ENCODE results near the gene TENM3.

The TENM3 gene

DNA sequence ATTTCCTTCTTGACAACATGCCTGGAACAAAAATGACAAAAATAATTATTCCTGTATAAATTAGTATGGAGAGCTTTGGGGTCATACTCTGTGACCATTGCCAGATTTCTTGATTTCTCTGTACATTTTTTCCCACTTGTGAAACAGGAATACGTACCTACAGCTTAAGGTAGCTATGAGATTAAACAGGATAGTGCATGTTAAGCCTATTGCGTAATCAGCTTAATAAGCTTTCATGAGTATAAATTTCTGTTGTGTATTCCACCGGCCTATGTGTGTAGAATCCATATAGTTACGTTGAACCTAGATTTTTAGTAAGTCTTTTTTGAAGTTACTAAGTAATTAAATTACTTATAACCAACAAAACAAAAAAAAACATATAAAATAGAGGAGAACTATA lies 339.0 kb downstream of the TENM3 start:
- no peak for DNase-seq

DNA sequence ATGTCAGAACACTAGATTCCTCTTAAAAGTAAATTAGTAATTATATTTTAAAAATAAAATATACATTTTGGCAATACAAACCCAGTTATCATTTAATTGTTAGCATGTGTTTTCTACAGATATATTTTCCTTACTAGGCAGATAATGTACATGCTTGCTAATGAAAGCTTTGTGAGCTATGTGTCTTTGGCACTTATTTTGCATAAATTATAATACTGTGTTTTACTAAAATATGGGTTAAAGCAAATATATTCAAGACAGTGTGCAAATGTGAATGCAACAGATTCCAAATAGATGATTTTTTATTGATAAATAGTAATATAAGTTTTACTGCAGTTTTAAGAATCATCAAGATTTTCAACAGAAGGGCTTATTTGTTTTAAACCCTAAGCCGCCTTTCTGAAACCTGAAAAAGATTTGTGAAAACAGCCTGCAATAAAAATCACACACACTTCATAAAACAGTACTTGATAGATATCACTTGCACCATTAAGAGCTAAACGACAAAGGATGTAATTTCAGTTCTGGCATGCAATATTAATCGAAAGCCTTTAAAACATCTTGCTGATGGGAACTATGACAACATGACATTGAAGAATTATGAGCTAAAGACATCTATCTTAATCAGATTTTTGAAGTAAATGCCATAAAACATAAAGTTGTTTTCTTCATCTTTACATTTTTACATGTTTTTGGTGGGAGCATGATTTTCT lies 340.7 kb downstream of the TENM3 start:
- DNase-seq: no peak

DNA sequence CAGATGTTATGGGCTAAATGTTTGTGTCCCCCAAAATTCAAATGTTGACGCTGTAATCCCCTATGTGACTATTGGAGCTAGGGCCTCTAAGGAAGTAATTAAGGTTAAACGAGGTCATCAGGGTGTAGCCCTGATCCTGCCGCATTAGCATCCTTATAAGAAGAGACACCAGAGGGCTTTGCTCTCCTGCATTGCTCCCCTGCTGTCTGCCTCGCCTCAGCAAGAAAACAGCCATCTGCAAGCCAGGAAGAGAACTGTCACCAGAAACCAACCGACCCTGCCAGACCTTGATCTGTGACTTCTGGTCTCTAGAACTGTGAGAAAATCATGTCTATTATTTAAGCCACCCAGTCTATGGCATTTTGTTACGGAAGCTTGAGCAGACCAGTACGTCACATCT lies 342.1 kb downstream of the TENM3 start:
- DNase-seq: no peak

DNA sequence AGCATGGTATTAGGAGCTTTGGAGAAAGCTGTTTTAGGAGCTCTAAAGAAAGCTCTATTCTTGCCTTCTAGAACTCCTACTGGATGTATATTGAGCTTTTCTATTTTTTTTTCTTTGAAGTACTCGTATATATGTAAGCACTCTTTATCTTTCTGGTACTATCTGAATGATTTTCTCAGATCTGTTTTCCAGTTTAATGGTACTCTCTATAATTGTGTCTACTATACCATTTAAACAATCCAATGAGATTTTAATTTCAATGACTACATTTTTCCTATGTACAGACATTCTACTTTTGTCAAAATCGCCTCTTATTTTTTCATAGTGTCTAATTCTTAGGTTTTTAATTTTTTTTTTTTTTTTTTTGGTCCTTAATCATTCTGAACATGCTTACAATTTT lies 345.9 kb downstream of the TENM3 start:
- DNase-seq: no peak

DNA sequence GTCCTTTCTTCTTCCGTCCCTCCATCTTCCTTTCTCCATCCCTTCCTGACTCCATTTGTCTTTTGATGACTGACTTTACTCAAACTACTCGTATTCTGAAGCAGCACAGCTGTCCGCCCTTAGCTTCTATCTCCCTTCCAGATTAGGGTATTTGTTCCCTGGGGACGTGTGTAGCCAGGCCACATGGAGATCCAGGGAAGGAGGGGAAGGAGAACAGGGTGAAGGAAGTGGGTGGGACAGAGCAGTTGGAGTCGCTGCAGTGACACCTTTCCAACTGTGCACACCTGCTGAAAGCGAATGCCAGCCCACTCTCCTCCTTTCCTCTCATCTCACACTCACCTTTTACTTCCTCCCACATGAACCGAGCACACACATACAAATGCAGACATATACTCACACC lies 350.2 kb downstream of the TENM3 start:
- DNase-seq: no peak

DNA sequence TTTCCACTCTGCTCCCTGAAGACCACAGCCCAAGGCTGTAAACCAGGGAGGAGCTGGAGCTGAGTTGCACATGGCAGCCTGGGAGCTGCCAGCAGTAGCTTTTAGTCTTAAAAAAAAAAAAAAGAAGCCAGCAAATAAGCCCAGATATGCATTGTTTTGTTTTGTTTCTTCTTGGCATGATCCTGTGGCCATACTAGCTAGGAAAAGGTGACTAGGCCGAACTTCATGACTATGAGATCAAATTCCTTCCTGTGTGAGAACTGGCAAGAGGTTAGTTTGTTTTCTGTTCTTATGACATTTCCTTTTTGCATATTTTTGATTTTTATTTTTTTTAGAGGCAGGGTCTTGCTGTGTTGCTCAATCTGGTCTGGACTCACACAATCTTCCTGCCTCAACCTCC lies 350.7 kb downstream of the TENM3 start:
- DNase-seq: no peak

DNA sequence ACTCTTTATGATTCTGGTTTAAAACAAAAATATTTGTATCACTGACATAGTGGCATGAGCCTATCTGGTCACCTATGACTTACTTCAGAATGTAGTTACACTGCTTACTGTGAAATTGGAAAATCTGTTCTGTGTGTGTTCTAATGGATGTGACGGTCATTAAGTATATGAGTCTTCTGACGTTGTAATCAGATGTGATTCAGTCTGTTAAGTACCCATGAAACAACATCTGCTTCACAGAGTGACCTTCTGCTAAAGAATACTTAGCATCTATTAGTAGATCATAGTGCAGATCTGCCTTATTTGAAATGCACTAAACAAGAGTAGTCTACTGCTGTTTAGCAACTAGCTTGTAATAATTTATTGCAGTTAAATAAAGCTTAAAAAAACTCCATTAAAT lies 356.9 kb downstream of the TENM3 start:
- no peak for DNase-seq

DNA sequence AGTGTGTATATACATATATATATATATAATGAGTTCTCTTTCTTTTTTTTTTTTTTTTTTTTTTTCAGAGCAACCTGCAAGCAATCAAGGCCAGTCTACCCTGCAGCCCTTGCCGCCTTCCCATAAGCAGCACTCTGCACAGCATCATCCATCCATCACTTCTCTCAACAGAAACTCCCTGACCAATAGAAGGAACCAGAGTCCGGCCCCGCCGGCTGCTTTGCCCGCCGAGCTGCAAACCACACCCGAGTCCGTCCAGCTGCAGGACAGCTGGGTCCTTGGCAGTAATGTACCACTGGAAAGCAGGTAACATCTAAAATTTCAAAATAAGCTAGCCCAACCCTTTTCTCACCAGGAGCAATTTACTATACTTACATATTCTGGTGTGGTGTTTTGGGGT lies 357.7 kb downstream of the TENM3 start:
- DNase-seq: no peak

DNA sequence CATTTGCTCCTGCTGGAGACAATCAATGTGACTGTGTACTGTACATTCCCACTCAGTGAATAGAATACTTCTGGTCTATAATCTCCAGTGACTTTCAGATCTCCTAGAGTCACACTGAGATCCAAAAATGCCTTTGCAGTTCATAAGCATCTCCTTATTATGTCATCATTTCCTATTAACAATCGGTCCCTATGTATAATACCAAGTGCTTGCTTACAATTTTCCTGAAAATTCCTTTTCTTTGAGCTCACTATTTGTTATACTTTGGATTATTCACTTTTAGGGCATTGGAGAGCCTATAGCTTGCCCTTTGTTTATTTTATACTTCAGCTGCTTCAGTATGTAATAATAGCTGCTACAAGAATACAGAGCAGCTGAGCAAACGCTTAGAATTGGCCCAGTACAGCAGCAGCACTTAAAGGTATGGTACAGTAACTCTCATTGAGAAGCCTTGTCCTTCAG lies 361.0 kb downstream of the TENM3 start:
- DNase-seq: no peak

DNA sequence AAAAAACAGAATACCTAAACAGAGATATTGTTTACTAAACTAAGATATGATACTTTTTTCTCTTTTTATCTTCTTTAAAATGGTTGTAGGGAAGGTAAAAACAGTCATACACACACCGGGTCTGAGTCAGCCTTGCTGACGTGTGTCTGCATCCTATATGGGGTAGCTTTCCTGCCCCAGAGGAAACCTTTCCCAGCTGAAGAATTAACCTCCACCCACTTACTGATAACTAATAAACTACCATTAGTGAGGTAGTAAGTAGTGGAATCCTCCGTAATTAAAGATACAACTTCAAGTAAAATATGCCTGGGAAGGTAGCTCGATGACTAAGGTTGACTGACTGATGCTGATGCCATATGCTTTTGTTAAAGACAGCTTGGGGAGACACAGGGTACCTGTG lies 361.8 kb downstream of the TENM3 start:
- DNase-seq: no peak

DNA sequence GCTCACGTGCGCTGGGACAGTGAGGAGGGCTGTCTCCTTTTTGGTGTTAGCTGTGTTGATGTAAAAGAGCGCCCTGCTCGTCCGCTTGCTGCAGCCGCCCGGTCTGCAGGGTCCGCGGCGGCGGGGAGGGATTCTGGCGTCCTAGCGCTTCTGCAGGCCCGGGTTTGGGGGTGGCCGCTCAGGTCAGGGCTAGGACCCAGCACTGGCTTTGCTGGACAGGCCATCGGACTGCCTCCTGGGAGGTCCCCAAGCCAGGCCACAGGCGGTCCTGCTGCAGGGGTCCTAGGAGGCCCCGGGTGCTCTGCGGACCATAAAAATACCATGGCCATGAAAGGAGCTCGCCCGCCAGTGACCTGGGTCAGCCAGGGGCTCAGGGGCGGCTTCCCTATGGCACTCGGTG lies 365.3 kb downstream of the TENM3 start:
- DNase-seq: no peak

DNA sequence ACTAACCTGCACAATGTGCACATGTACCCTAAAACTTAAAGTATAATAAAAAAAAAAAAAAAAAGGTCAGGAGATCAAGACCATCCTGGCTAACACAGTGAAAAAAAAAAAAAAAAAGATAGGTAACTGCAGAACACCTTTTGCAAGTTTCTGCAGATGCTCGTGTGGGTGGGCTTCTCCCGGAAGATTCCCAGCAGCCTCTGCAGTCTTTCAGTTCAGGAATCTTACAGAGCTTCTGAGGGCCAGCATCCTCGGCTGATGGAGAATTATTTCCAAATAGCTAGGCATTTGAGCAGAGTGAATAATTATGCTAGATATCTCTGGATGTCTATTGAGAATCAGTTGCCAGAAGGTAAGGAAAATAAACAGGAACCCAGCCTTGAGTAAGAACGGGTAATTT lies 373.3 kb downstream of the TENM3 start:
- no peak for DNase-seq

DNA sequence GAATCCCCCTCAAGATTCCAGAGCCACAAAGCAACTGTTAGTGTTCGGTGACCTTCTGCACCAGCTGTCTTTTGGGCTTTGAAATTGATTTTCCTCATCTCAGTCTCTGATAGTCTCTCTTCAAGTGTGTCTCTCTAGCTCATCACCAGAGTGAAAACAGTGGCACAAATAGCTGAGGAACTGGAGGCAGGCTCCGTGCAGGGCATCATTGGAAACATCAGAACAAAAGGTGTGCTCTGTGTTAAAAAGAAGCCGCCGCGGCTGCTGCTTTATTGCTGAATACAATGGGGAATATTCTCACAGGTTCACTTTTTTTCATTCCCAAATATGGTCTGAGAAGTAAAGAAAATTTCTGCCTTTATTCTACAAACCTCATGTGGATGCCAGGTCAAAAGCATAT lies 376.5 kb downstream of the TENM3 start:
- DNase-seq: no peak

DNA sequence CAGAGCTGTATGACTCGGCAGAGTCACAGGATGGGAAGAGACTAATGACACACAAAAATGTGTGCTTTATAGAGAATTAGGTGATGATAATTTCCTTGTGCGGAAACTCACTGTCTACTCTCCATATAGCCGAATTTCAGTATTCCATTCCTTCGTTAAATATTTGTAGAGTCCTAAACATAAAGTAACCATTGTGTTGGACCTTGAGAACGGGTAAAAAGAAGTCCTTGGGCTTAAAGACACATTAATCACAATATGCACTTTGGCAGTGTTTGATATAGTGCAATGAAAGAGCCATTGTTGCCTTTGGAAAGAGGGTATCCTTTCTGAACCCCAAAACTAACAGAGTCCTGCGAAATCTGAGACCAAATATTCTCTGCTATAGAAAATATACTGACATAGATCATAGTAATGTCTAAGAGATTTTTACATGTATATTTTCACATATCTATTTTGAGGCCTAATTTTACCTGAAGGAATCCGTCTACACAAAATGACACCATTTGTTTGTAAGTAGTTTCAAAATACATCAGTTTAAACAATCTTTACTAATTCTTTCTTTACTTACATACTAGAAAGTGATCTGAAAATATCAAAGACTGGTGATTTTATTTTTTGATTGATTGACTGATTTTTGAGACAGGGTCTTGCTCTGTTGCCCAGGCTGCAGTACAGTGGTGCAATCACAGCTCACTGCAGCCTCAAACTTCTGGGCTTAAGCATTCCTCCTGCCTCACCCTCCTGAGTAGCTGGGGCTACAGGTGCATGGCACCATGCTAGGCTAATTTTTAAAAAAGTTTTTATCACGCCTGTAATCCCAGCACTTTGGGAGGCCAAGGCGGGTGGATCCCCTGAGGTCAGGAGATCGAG lies 377.1 kb downstream of the TENM3 start:
- DNase-seq: no peak

DNA sequence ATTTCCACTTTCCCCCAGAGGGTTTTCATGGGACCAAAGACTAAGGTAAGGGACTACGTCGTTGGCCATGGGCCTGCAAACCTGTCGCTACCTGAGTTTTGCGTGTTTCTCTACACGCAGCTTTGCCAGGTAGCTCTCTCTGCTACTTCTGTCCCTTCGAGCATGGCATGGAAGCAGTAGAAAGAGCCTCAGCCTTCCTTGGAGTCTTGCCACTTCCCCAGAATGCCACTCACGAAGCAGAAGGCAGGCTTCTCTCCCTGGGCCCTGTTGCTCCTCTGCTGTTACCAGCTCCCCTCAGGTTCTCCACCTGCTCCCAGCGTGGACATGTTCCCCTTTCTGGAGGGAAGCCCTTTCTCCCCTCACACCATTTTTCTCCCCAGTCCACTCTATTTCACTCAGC lies 381.1 kb downstream of the TENM3 start:
- no peak for DNase-seq

DNA sequence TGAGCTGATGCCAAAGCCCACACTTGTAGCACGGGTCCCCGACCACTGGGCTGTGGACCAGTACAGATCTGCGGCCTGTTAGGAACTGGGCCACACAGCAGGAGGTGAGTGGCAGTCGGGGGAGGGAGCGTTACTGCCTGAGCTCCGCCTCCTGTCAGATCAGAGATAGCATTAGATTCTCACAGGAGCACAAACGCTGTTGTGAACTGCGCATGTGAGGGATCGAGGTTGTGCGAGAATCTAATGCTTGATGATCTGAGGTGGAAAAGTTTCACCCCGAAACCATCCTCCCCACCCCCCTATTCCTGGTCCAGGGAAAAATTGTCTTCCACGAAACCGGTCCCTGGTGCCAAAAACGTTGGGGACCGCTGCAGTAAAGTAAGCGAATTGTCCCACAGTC lies 382.0 kb downstream of the TENM3 start:
- no peak for DNase-seq

DNA sequence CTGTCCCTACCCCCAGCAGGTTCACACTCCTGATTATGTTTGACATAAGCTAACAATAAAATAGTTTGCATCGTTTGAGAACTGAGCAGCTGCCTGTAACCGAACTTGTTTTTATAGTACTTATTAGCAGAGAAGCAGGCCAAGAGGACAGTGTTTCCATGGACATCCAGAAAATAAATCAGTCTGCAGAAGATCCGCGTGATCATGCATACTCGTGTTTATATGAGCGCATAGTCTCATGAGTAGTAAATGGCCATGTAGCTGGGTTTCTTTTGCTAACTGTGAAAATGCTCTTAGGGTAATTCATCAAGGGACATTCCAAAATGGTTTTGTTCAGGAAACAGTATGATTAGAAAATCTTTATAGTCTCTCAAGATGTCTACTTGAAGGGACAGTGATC lies 384.8 kb downstream of the TENM3 start:
- no peak for DNase-seq

DNA sequence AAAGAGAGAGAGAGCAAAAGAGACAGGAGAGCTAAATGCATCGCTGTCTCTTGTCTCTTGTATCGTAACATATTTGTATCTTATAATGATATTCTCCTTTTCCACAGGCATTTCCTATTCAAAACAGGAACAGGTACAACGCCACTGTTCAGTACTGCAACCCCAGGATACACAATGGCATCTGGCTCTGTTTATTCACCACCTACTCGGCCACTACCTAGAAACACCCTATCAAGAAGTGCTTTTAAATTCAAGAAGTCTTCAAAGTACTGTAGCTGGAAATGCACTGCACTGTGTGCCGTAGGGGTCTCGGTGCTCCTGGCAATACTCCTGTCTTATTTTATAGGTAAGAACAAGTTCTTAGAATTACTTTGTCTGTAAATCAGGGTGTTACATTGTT lies 385.3 kb downstream of the TENM3 start:
- DNase-seq: no peak

DNA sequence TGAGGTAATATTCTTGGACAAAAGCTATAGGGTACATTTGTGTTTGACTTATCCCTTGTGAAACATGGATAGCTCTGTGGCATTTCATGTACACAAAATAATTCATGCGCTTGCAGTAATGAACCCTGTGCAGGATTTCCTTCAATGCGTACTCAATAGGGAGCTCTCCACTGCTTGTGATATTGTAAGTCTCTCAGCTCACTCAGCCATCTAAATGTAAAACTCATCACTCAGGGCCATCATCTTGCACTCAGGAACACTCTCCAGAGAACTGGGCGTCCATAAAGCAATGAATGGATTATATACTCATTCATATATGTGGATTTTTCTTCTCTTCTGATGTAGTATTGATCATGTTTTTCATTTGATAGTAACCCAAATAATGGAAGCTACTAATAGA lies 385.9 kb downstream of the TENM3 start:
- DNase-seq: no peak

DNA sequence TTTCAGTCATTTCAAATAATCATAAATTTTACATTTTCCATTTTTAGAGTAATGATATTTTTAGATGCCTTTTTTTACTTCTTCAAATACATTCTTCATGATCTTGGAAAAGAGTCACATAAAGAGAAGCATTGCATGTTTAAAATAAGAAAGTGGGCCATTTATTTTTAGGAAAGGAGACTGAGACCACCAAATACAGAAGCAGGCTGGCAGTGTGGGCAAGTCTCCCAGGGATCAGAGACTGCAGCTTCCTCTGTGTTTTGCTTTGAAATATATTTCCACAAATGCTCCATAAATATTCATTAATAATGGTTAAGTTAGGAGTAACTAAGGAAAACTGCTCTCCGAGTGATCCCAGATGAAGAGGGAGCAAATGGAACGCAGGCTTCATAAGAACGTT lies 397.3 kb downstream of the TENM3 start:
- DNase-seq: no peak

DNA sequence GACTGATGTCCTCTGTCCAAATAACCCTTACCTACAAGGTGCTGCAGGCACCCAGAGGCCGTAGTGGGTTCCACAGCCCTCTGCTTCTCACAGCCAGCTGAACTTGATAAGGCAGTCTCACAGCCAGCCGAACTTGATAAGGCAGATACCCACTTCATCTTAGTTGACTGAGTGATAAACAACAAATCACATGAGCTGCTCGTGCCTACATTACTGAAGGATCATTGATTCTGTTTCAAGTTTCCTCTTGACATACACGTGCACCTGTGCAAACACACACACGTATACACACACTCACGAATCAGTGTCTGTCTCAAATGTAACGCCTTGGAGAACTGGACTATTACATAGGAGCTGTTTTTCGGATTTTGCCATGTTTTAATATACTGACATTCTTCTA lies 397.7 kb downstream of the TENM3 start:
- DNase-seq: no peak

DNA sequence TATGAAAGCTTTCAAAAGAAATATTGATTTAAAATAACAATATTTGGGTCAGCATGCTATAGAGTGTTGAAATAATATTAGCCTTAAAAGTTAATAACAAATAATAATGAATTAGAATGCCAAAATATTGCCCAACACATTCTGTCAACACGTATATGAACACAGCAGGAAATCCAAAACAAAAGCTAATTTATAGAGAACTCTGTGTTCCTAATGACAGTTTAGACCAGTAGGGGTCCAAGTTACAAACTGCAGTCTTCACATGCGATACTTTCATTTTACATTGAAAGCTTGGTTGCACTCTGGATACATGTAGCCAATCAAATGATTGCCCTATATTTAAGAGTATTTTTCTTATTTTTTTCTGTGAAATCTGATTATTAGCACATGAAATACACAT lies 399.6 kb downstream of the TENM3 start:
- DNase-seq: no peak

DNA sequence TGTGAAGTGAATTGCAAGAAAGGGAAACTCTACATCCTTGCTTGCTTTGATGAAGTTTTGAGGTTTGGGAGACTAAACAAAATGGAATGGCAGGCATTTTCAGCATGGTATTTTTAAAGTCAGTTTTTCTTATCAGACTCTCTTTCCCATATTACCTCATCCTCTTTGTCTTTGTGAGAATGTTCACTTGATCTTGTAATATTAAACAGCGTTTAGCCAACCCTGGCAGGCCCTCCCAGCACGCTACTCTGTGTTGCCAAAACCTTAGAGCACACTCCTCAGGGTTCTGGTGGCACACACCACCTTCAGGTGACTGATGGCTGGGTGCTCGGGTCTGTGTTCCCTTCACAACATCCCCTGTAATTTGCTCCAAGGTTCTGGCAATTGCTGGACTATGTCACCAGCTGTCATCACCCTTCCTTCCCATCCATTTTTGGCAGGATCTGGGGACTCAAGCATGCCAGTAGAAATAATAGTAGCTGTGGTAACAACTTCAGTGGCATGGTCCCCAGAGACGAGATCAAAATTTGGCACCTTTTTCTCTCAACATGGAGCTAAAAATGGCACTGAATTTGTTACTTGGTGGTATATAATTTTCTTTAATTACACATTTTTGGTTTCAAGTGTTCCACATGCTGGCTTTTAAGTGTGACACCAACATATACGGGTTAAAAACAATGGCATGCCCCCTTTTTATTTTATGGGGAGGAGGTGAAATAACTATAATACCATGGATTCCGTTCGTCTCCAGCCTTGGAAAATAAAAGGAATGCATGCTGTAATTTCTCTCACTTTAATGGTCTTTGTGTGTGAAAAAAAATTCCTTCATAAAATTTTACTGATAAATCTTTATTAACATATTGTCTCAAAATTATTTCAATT lies 400.8 kb downstream of the TENM3 start:
- no peak for DNase-seq

DNA sequence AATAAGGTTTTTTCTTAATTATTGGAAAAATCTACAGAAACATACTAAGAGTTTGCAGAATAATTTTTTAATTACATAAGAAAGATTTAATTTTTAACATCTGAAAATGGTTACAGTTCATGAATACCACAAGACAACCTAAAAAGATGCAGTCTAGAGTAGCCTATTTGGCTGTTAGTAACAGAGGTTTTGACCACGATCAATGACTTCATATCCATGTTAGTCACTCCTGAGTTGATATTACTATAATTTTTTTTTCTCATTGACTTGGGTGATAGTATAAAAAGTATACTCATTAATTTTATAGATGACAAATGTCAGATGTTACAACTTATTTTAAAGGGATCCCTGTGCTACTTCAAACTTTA lies 401.5 kb downstream of the TENM3 start:
- DNase-seq: no peak

Measured in stimulated activated CD8-positive, alpha-beta memory T cell treated with anti-CD3 and anti-CD28 coated beads, Interleukin-4, amount 100 ng/mL, for 48 hours (primary cell).